T follicular helper cell (primary cell): ENCODE measurements around the gene PDE2A.

ENCODE experiments used
- DNase-seq: peaks from one replicate; pipeline ENCODE4 v3.0.0-alpha.2; 2020; ENCODE audit warnings: low read depth

PDE2A gene

GRCh38 chr11:72704783-72705265 is 30.6 kb upstream of the PDE2A start:
- DNase-seq = no peak

- no peak for DNase-seq
Measured at GRCh38 chr11:72704028-72704782, 30.0 kb upstream of the PDE2A start.

GRCh38 chr11:72703267-72704008 is 29.2 kb upstream of the PDE2A start:
- no peak for DNase-seq

- DNase-seq = no peak
Measured at GRCh38 chr11:72702577-72703241, 28.5 kb upstream of the PDE2A start.

DNA sequence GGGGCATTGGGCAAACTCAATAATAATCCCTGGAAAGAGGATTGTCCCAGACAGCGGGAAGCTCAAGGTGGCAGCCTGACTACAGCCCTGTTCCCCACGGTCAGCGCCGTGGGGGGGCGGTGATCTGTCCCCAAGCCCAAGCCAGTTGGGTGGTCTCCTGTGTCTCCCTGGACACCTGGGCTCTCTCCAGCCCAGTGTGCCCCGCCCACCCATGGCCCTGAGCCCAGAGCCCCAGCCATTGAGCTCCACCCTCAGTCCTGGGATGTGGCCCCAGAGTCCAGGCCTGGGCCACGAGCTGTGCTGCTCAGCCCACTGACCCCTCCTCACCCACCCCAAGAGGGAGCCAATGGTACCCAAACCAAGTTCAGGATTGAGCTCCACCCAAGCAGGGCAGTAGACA is 27.9 kb upstream of the PDE2A start:
- DNase-seq = no peak

DNA sequence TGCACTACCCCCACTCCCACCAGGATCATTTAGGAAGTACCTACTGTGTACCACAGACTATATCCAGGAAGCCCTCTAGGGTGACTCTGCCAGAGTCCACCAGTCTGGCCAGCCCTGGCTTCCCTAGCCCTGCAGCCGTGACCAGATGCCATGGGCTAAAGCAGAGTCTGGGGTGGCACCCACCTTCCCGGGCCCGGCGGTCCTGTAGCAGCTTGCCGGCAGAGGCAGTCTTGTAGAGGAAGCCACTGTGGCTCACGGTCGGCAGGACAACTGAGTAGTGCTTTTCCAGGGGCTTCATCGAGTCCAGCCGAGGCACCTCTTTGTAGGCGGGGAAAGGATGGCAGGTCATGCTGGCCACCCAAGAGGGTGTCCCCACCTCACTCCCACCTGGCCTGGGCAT is 27.2 kb upstream of the PDE2A start:
- DNase-seq = no peak

DNA sequence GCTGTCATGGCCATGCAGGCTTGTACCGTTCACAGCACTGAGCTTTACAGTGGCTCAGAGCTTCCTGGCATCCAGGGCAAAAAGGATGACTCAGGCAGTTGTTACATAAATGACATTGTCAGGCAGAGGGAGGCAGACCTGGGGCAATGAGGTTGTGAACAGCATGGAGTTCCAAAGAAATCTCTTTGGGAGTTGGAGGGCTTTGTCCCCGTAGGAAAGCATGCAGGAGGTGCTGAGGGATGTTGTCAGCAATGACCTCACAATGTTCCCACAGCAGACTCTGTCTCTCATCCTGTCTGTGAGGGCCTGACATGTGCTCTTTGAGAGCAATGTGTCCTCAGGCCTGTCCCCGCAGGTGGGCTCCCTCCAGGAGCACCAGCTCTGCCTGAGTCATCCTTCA is 25.9 kb upstream of the PDE2A start:
- no peak for DNase-seq

DNA sequence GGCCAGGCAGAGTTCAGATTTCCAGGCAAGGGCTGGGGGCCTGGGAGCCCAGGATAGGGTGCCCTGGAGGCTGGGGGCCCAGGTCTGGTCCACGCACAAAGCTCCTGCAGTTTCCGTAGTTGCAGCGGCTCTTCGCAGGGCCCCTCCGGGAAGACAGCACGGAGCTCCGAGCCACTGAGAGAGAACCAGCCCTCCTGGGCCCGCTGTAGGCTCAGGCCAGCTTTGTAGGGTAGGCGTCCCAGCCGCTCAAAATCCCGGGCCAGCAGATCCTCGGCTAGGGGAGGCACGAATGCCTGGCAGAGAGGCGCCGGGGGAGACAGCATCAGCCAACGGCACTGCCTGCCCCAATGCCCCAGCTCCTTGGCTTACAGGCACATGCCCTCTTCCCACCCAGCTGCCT is 23.6 kb upstream of the PDE2A start:
- DNase-seq = no peak

- DNase-seq = no peak
Measured at GRCh38 chr11:72696866-72697700, 22.9 kb upstream of the PDE2A start.

GRCh38 chr11:72695354-72695753 is 21.1 kb upstream of the PDE2A start:
- DNase-seq = no peak

GRCh38 chr11:72693271-72693968 is 19.2 kb upstream of the PDE2A start:
- no peak for DNase-seq

DNA sequence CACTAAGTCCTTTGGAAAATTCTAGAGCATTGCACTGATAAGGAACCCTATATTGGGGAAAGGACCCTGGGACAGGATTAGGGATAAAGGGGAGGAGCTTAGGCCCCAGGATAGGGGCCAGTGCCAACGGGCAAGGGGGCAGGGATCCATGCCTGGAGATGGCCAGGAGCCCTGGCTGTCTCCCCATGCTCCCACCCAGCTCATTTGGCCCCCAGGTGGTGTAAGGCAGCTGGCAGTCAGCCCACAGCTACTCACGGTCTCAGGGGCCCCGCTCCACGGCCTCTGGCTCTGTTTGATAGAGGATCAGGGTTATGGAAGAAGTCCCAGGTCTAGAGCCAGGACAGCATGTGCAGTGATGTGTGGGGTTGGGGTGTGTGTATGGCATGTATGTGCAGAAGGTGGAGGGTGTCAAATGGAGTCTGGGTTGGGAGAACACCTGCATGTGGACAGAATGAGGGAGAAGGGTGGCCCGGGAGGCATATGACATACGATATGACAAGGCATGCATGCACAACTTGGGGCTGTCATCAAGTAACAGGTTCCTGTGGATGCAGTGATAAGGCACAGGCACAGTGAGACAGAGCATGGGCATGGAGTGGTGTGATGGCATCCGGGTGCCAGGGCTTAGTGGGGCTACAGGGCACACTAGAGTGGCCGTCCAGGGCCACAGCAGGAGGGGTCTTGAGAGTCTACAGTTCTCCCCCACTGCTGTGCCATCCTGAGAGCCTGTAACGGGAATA is 18.4 kb upstream of the PDE2A start:
- no peak for DNase-seq

DNA sequence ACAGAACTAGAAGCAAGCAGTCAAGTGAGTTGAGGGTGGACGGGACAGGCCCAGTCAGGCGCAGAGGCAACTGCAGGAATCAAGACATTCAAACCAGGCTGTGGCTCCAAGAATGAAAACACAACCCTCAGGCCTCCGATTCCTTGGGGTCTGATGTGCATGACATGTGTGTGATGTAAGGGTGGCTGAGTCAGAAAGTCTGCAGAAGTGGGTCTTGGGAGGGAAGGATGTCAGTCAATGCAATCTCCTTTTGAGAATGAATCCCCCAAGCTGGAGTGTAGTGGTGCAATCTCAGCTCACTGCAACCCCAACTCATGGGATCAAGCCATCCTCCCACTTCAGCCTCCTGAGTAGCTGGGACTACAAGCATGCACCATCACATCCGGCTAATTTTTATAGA is 15.9 kb upstream of the PDE2A start:
- DNase-seq = no peak

GRCh38 chr11:72688929-72689328 is 14.7 kb upstream of the PDE2A start:
- DNase-seq = no peak

DNA sequence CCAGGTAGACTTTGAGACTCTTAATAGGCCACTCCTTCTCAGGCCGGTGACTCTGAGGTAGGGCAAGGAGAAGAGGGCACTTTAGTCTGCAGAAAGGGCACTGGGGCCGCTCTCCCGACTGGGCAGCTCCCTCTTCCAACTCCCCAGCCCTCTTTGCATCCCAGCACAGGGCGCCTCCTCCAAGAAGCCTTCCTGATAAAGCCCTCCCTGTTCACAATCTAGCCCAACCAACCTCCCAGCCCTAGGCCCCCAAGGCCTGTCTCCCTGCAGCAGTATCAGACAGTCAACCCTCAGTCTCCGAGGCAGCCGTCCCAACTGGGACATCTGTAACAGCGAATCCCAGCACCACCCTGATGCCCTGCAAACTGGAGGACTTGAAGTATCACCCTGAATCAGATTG is 14.3 kb upstream of the PDE2A start:
- no peak for DNase-seq

GRCh38 chr11:72687326-72687725 is 13.1 kb upstream of the PDE2A start:
- DNase-seq = no peak

GRCh38 chr11:72686639-72687220 is 12.5 kb upstream of the PDE2A start:
- no peak for DNase-seq

- DNase-seq = no peak
Measured at GRCh38 chr11:72685560-72686480, 11.6 kb upstream of the PDE2A start.
